Left ventricle myocardium inferior (tissue), 1 donor: ENCODE measurements around the gene RAP1A. TPM values are rescaled to one million over a fixed set of nuclear protein-coding genes. Genes with fewer than 3 reads are reported as not detected.
A peak's percentile ranks its signal among the peaks of the same experiment; 100 is the strongest.
"Not testable (repeated sequence)": the region's sequence is repeated elsewhere in the genome, so short reads cannot be mapped to it uniquely, and the experiment has no call there.

Experiments used
- DNase-seq: peaks from one replicate; pipeline ENCODE4 v3.0.0-alpha.2; 2020
- H3K27ac ChIP-seq: fragments of 200-600 bp; replicated peaks from 2 replicates; pipeline ENCODE4 v1.8.0; 2021
- H3K27me3 ChIP-seq: fragments of 200-600 bp; 2 replicates; pipeline ENCODE4 v1.8.0; 2021; ENCODE audit warnings: low read depth
- H3K36me3 ChIP-seq: fragments of 200-600 bp; 2 replicates; pipeline ENCODE4 v1.8.0; 2021
- H3K4me1 ChIP-seq: fragments of 200-600 bp; 2 replicates; pipeline ENCODE4 v1.8.0; 2021
- H3K4me3 ChIP-seq: fragments of 200-600 bp; 2 replicates; pipeline ENCODE4 v1.8.0; 2021; ENCODE audit warnings: mild to moderate bottlenecking, moderate library complexity
- H3K9me3 ChIP-seq: fragments of 200-600 bp; replicated peaks from 2 replicates; pipeline ENCODE4 v1.8.0; 2021
- CTCF ChIP-seq: fragments of 200-600 bp; IDR thresholded peaks from 2 replicates; pipeline ENCODE4 v1.8.0; 2021; ENCODE audit warnings: antibody characterized with exemption, mild to moderate bottlenecking, borderline replicate concordance
- intact Hi-C: fragments of 100-400 bp; cut with micrococcal nuclease; formaldehyde crosslinking; loops from one replicate; pipeline ENCODE4 v1.11.0; 2022
- total RNA-seq: library from RNA; stranded (reverse); fragmentation: NEBNext Ultra II Directional; extraction: Animal tissue kit (Norgen Biotek cat#: 25700); gene quantifications from one replicate; pipeline ENCODE4 v1.2.1, GENCODE V29; 2021
- donor health status: DM: no; HTN: yes; CAD: no; lungs with severe emphysema.

Gene RAP1A
- total RNA-seq, 1 donor from 2014 or later: 112 TPM

- DNase-seq: peak; percentile 82
- peak overlapping the region; percentile 98 for H3K27ac ChIP-seq
- H3K4me3 ChIP-seq: peak overlapping the region; percentile 83
- intact Hi-C loops: no loop called here
- no peaks in the 10 kb centered on the region for H3K9me3 ChIP-seq
- H3K4me1 ChIP-seq: peaks cover 82% of the 10 kb centered on the region
- TF ChIP-seq CTCF: no peak
- H3K36me3 ChIP-seq: no peaks in the 10 kb centered on the region
- H3K27me3 ChIP-seq: no peaks in the 10 kb centered on the region
These were observed 119.0 kb downstream of the RAP1A start for GRCh38 chr1:111738436-111739193.

GRCh38 chr1:111739194-111739924 lies 119.8 kb downstream of the RAP1A start, which contains the start of gene INKA2:
INKA2 (minus strand) TSS chr1:111739395; CDS start chr1:111739242, 153 bp downstream.
- Histone ChIP-seq H3K4me1 (peaks cover 82% of the 10 kb centered on the region), H3K9me3 (no peaks in the 10 kb centered on the region), H3K27me3 (no peaks in the 10 kb centered on the region), H3K27ac (peak within 1 kb of the TSS; percentile 98), H3K4me3 (peak within 1 kb of the TSS; percentile 83), H3K36me3 (no peaks in the 10 kb centered on the region)
- TF ChIP-seq CTCF: no peak
- DNase-seq: peak; percentile 93
- intact Hi-C loops: no loop called here

- H3K27me3 ChIP-seq: no peaks in the 10 kb centered on the region
- peak overlapping the region; percentile 98 for H3K27ac ChIP-seq
- peak; percentile 80 for DNase-seq
- H3K9me3 ChIP-seq: no peaks in the 10 kb centered on the region
- no peak for TF ChIP-seq CTCF
- intact Hi-C loops: no loop called here
- peak overlapping the region; percentile 83 for H3K4me3 ChIP-seq
- H3K4me1 ChIP-seq: peaks cover 82% of the 10 kb centered on the region
- H3K36me3 ChIP-seq: no peaks in the 10 kb centered on the region
These were observed 120.6 kb downstream of the RAP1A start for GRCh38 chr1:111739925-111740765.

GRCh38 chr1:111742292-111742691 lies 122.7 kb downstream of the RAP1A start:
- H3K4me3 ChIP-seq, DNase-seq, H3K9me3 ChIP-seq, H3K36me3 ChIP-seq, H3K27me3 ChIP-seq, intact Hi-C loops: not testable (repeated sequence)
- Histone ChIP-seq H3K4me1 (peaks cover 82% of the 10 kb centered on the region), H3K27ac (peak overlapping the region; percentile 82)

- no peak for DNase-seq
- Histone ChIP-seq H3K4me3 (no peak overlapping the region), H3K4me1 (peaks cover 80% of the 10 kb centered on the region), H3K36me3 (no peaks in the 10 kb centered on the region), H3K9me3 (no peaks in the 10 kb centered on the region), H3K27me3 (no peaks in the 10 kb centered on the region), H3K27ac (peak overlapping the region; percentile 82)
- TF ChIP-seq CTCF: no peak
- intact Hi-C loops: no loop called here
These were observed 123.5 kb downstream of the RAP1A start for GRCh38 chr1:111742938-111743549.
